ENCODE measurements around the gene MEGF9.

MEGF9 gene

DNA sequence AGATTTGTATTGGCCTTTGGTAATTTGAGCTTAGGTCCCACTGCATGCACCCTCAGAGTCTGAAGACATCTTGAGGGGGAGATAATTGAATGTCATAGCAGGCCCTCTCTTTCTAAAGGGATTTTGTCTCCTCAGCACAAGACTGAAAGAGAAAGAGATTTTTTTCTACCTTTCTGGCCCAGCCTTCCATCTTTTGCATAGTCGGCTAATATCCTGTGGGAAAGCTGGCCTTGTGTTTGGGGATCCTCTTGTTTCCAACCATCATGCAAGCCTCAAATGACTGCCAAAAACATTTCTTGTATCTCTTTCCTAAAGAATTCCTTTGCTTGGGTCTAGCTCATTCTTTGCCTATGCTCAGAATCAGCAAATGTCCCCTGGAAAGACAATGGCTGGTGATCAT lies 92.3 kb downstream of the MEGF9 start:
- DNase-seq (ENCODE audit: low spot score), result no peak

- peak; percentile 76 for DNase-seq (ENCODE audit: low spot score)
These were observed 94.3 kb downstream of the MEGF9 start for GRCh38 chr9:120619751-120620655.

DNA sequence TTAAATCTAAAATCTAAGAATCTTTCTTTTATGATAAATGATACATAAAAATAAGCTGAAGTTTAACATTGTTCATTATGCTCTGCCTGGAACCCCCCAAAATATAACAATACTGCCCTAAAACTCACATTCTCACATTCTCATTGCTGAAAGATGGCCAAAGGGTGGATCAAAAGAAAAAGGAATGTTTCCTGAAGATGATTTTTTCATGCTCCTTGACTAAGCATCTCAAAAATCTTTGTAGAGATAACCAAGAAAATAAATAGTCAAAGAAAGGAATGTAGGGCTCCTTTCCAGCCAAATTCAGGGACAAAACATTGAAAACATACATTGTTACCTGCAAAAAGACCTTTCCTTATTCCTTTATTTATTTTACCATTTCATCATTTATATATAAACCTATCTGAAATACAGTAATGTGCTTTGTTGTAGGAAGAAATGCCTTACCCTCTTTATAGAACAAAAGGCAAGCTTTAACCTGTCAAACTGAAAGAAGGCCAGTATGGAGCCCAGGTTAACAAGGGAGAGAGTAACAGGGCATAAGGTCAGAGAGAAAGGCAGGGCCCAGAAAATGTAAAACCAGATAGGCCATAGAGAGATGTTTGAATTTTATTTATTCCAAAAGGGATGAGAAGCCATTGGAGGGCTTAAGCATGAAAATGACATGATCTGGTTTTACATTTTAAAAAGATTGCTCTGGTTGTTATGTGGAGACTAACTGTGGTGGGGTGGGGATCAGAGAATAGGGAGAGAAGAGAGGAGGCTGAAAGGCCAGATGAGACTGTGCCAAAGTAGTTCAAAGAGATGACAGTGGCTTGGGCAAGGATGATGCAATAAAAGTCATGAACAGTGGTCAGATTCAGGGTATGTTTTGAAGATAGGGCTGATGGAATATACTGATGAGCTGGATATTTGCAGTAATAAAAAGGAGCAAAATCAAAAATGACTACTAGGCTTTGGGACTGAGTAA lies 97.0 kb downstream of the MEGF9 start:
- DNase-seq (ENCODE audit: low spot score), result no peak

DNA sequence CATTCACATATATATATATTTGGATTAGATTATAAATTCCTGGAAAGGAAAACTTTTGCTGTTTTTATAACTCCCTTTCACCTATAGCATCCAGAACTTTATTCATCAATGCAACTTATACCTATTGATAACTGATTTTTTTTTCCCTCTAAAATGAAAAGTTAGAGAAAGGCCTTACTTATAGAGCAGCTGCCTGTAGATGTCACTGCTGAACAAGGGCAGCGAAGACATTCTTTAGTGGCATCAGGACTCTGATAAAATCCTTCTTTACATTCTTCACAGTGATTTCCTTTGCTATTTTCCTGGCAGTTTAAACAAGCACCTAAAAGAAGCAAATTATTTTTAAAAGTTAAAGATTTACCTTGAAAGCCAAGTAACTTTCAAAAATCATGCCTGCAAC lies 102.1 kb downstream of the MEGF9 start:
- DNase-seq (ENCODE audit: low spot score), result no peak

DNA sequence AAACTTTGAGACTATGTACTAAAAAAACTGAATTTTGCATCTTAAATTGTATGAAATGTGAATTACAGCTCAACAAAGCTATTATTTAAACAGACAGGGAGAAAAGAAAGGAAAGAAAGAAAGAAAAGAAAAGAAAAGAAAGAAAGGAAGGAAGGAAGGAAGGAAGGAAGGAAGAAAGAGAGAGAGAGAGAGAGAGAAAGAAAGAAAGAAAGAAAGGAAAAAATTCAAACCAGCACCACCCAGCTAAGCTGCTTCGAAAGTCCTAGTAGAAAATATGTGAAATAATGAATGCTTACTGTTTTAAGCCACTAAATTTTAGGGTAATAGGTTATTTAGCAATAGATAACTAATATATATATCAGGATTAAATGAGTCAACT lies 102.6 kb downstream of the MEGF9 start:
- no peak for DNase-seq (ENCODE audit: low spot score)

DNA sequence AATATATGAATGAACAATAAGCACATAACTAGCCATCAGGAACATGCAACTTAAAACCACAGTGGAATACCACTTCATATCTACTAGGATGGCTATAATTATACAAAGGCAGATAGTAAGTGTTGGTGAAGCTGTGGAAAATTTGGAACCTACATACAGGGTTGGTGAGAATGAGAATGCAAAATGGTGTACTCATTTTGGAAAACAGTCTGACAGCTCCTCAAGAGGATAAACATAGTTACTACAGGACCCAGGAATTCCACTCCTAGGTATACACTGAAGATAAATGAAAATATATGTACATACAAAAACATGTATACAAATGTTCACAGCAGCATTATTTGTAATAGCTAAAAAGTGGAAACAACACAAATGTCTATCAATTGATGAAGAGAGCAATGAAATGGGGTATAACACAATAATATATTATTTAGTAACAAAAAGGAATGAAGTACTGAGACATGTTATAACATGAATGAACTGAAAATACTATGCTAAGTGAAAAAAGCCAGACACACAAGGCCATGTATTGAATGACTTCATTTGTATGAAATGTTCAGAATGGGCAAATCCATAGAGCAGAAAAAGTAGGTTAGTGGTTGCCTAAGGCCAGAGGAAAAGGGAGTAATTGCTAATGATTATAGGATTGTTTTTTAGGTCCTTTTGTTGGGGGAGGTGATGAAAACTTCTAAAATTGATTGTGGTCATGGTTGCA lies 103.1 kb downstream of the MEGF9 start:
- no peak for DNase-seq (ENCODE audit: low spot score)

DNA sequence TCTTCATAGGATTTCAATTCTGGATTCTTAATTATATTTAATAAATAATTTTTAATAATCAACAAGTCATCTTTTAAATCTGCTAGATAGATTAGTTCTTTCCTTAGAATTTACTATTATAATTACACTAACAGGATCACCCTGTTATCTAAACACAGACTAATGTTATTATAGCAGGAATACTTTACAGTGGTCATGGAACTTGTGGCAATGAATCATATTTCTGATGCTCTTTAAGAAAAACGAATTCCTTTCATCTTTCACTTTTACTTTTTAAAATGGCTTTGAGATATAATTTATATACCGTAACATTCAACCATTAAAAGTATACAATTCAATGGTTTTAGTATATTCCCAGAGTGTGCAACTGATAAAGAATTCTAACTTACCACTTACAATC lies 104.6 kb downstream of the MEGF9 start:
- no peak for DNase-seq (ENCODE audit: low spot score)

GRCh38 chr9:120608421-120608820 lies 105.8 kb downstream of the MEGF9 start:
- DNase-seq (ENCODE audit: low spot score), result no peak

DNA sequence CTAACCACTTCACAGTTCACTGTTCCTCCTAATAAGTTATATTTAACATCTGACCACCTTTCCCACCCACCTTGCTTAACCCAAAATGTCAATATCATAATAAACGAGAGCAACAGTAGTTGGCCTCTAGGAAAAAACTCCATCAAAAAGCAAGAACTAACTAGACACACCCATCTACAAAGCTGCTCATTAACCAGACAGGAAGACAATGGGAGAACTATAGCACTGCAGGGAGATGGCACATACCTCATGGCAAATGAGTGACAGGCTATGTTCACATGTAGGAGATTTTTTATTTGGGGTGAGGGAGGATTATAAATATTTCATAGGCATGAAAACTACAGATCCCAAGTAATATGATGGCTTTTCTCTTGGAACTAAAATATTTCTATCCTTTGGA lies 110.7 kb downstream of the MEGF9 start:
- no peak for DNase-seq (ENCODE audit: low spot score)

DNA sequence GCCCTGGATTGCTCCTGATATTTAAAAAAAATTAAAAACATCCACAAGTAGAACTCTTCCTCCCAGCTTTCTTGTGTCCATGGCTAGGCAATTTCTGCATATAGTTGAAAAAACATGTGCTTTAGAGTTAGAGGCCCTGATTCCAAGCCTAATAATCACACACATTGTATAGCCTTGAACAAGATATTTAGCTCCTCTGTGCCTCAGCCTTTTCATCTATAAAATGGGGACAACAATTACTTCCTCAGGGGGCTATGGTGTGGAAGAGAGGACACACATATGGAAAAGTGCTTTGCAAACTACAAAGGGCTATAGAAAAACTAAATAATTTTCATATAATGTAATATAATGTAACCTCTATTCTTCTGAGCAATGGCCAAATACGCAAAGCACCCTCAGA lies 111.3 kb downstream of the MEGF9 start:
- no peak for DNase-seq (ENCODE audit: low spot score)

DNA sequence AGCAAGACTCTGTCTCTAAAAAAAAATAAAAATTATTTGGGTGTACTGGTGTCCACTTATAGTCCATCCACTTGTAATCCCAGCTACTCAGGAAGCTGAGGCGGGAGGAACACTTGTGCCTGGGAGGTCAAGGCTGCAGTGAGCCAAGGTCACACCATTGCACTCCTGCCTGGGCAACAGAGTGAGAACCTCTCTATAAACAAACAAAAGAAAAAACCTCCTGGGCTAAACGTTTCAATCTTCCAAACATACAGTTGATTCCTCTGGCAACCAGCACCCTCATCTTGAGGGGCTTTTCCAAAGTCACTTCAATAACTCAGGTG lies 120.4 kb downstream of the MEGF9 start:
- no peak for DNase-seq (ENCODE audit: low spot score)

GRCh38 chr9:120593250-120593954 lies 120.9 kb downstream of the MEGF9 start:
- no peak for DNase-seq (ENCODE audit: low spot score)

GRCh38 chr9:120592210-120592609 lies 122.1 kb downstream of the MEGF9 start:
- DNase-seq (ENCODE audit: low spot score), result no peak

GRCh38 chr9:120587328-120587727 lies 126.9 kb downstream of the MEGF9 start:
- no peak for DNase-seq (ENCODE audit: low spot score)

DNA sequence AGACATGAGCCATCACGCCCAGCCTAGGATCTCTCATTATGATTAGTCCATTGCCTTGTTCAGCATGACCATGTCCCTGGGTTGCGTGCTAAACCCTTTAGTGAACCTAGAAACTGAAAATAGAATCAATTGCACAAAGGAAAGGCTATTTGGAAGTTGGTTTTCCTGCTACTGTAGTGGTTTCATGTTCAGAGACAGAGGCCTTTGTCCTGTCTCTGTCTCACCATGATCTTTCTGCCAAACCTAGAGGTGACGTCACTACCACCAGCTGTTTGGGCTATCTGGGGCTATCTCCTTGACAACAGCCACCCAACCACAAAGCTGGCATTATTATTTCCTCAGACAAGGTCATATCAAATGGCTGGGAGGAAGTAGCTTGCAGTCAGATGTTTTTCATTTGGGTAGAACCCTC lies 130.3 kb downstream of the MEGF9 start:
- peak; percentile 76 for DNase-seq (ENCODE audit: low spot score)

DNA sequence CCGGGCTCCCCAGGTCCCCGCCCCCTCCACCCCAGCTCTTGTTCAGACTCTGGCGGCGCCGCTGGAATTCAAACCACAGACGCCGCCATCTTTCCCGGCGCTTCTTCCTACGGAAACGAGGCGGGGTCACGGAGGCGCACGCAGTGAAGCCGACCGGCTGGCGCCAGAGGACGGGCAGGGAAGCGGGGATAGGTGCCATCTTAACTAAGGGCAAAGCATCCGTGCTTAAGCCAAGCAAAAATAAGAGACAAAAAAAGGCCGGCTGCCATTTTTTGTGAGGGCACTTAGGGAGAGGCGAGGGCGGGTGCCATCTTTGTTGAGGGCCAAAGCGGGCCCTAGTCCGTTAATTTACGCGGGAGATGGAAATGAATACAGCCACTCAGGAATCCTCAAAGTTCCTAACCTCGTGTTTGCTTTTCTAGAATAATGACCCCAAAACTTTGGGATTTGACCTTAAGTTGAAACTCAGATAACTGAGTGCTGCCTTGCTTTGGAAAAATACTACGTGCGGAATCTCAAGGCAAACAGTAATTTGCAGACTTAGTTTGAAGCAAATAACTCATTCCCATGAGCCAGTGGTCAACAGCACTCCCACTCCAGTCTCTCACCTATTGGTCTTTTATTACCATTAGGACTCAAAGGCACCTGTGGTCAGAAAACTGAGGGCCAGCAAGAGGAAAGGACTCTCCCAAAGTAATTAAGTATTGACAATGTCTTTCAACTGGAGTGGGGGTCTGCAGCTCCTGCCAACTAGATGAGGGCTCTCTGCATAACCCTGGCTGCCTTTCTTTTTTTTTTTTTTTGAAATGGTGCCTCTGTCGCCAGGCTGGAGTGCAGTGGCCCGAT lies 134.0 kb downstream of the MEGF9 start, which contains the start of gene CDK5RAP2:
CDK5RAP2 (minus strand) TSS at position 117 of the 846 bp plus-strand sequence. CDS start 189 bp downstream, outside the sequence.
- peak; percentile 91 for DNase-seq (ENCODE audit: low spot score)

GRCh38 chr9:120579139-120580050 lies 134.9 kb downstream of the MEGF9 start:
- DNase-seq (ENCODE audit: low spot score), result peak; percentile 14

DNA sequence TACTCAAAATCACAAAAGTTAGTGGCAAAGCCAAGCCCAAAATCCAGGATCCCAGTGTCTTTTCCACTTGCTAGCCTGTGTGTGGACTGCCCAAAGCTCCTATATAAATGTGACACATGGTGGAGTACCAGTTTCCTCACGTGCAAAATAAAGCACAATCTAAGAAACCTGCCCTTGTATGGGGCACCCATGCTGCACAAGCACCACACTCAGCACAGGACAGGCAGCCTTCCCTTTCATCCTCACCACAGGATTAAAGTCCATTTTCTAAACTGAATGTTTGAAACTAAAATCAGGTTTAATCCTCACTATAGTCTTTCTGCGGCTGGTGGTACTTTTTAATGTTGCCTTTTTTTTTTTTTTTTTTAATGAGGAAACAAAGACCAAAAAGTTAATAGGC lies 139.8 kb downstream of the MEGF9 start:
- no peak for DNase-seq (ENCODE audit: low spot score)

- no peak for DNase-seq (ENCODE audit: low spot score)
These were observed 141.8 kb downstream of the MEGF9 start for GRCh38 chr9:120572472-120572871.

All from germinal center (tissue), 1 donor.